HepG2 (cell line): ENCODE data around the gene CHMP4B.

ENCODE experiments used
- ATF3 ChIP-seq: sonication (generic); formaldehyde crosslinking; IDR thresholded peaks from 2 replicates; pipeline ENCODE4 v1.4.0; 2020; ENCODE audit warnings: missing genetic modification reagents
- CTCF ChIP-seq: sonication (generic); formaldehyde crosslinking; IDR thresholded peaks from 2 replicates; pipeline ENCODE4 v1.5.0; 2020; ENCODE audit warnings: mild to moderate bottlenecking, missing genetic modification reagents, moderate library complexity
- GPBP1L1 ChIP-seq: sonication (generic); formaldehyde crosslinking; IDR thresholded peaks from 2 replicates; pipeline ENCODE4 v1.5.0; 2020; ENCODE audit warnings: mild to moderate bottlenecking, missing genetic modification reagents
- HMG20B ChIP-seq: conservative IDR thresholded peaks from 2 replicates; pipeline ENCODE4 v1.6.1; 2016; ENCODE audit warnings: missing genetic modification reagents, missing compliant biosample characterization
- RBM39 ChIP-seq: fragments of 200-400 bp; formaldehyde crosslinking; IDR thresholded peaks from one replicate; pipeline ENCODE4 v1.6.1; 2018; ENCODE audit warnings: antibody characterized with exemption, mild to moderate bottlenecking, low read depth, low read length; ENCODE audit not compliant: poor library complexity, severe bottlenecking
- TCF12 ChIP-seq, 2 experiments: fragments of 450-650 bp in 1 of 2; sonication (generic) in 1 of 2; formaldehyde crosslinking in 1 of 2; IDR thresholded peaks; 2 replicates each; pipeline versions ENCODE4 v1.6.1 to v1.8.0; 2017 to 2022; ENCODE audit warnings: antibody characterized with exemption in 1 of 2, mild to moderate bottlenecking in 1 of 2, missing genetic modification reagents in 1 of 2, moderate library complexity in 1 of 2
- TRIM24 ChIP-seq: sonication (generic); formaldehyde crosslinking; IDR thresholded peaks from 2 replicates; pipeline ENCODE4 v1.8.0; 2022; ENCODE audit warnings: mild to moderate bottlenecking, missing genetic modification reagents
- ZFX ChIP-seq: sonication (generic); formaldehyde crosslinking; IDR thresholded peaks from 2 replicates; pipeline ENCODE4 v1.4.0; 2020; ENCODE audit warnings: mild to moderate bottlenecking, low read depth, missing genetic modification reagents, moderate library complexity
- ZNF253 ChIP-seq: sonication (generic); formaldehyde crosslinking; IDR thresholded peaks from 2 replicates; pipeline ENCODE4 v1.8.0; 2022; ENCODE audit warnings: mild to moderate bottlenecking, missing genetic modification reagents, borderline replicate concordance
- ZNF431 ChIP-seq: sonication (generic); formaldehyde crosslinking; IDR thresholded peaks from 2 replicates; pipeline ENCODE4 v1.9.0; 2022; ENCODE audit warnings: missing genetic modification reagents, low read depth, mild to moderate bottlenecking, borderline replicate concordance
- ZNF556 ChIP-seq: sonication (generic); formaldehyde crosslinking; IDR thresholded peaks from 2 replicates; pipeline ENCODE4 v1.4.0; 2020; ENCODE audit warnings: mild to moderate bottlenecking, missing genetic modification reagents, borderline replicate concordance
- ZNF790 ChIP-seq: sonication (generic); formaldehyde crosslinking; IDR thresholded peaks from 2 replicates; pipeline ENCODE4 v1.8.0; 2022; ENCODE audit warnings: missing genetic modification reagents, mild to moderate bottlenecking, borderline replicate concordance

- TF ChIP-seq TRIM24 (CRISPR knock-in tag) (no peak), CTCF (CRISPR knock-in tag) (no peak), ZNF790 (CRISPR knock-in tag) (no peak), RBM39 (no peak), TCF12 (IDR thresholded peaks at IDR 0.05) (no peak), TCF12 (CRISPR knock-in tag; IDR thresholded peaks at IDR 0.05) (no peak), ZNF556 (no peak), ZNF431 (CRISPR knock-in tag) (no peak), ATF3 (CRISPR knock-in tag) (no peak), ZNF253 (CRISPR knock-in tag) (no peak), HMG20B (CRISPR knock-in tag) (no peak), GPBP1L1 (CRISPR knock-in tag) (no peak), ZFX (CRISPR knock-in tag) (no peak)
Measured at GRCh38 chr20:33882481-33882880, 71.3 kb downstream of the CHMP4B start.
